ENCODE measurements around the gene LSG1.

GRCh38 chr3:194598771-194599557 is 73.0 kb downstream of the LSG1 start:
- TF ChIP-seq CTCF (IDR thresholded peaks at IDR 0.05) (no peak), POLR2A (IDR thresholded peaks at IDR 0.05) (no peak)
